ENCODE results near the gene MPG.

MPG gene

GRCh38 chr16:72561-73548 lies 5.2 kb upstream of the MPG start, which contains the start of gene RHBDF1:
Gene RHBDF1, minus strand, starts transcription at chr16:72631. Its CDS starts 7,616 bp downstream, at chr16:65015.
- CTCF ChIA-PET = interaction anchor here (0.8 to 9.2 kb wide), 3 partner anchors 22 to 108 kb away, joined by 3 to 130 read pairs (median 3); partner anchors contain the start of gene HBQ1
- DNase-seq (ENCODE audit: extremely low spot score) = peak; percentile 68
- no peak for TF ChIP-seq LEF1 (IDR thresholded peaks at IDR 0.05; ENCODE audit: borderline replicate concordance)
- TF ChIP-seq CTBP1 (IDR thresholded peaks at IDR 0.05; ENCODE audit: borderline replicate concordance) = no peak
- no peak for TF ChIP-seq PKNOX1 (IDR thresholded peaks at IDR 0.05)
- TF ChIP-seq ARNT (IDR thresholded peaks at IDR 0.05) = no peak
- no peak for TF ChIP-seq HDGF (IDR thresholded peaks at IDR 0.05; ENCODE audit: borderline replicate concordance)
- no peak for TF ChIP-seq ELF4 (IDR thresholded peaks at IDR 0.05)
- TF ChIP-seq L3MBTL2 (conservative IDR thresholded peaks at IDR 0.05) = no peak
- no peak for TF ChIP-seq FOXM1 (IDR thresholded peaks at IDR 0.05; ENCODE audit: borderline replicate concordance)
- TF ChIP-seq NFRKB (IDR thresholded peaks at IDR 0.05) = no peak
- TF ChIP-seq BHLHE40 (IDR thresholded peaks at IDR 0.05; ENCODE audit: borderline replicate concordance) = no peak
- no peak for TF ChIP-seq FOXA1 (IDR thresholded peaks at IDR 0.05)
- no peak for TF ChIP-seq SP1 (IDR thresholded peaks at IDR 0.05)
- TF ChIP-seq FOXK2 (IDR thresholded peaks at IDR 0.05) = no peak
- no peak for TF ChIP-seq ZNF384 (IDR thresholded peaks at IDR 0.05)
- TF ChIP-seq SUZ12 (IDR thresholded peaks at IDR 0.05) = no peak
- TF ChIP-seq TARDBP (IDR thresholded peaks at IDR 0.05) = no peak
- POLR2A ChIA-PET = interaction anchor here (1.0 to 3.8 kb wide), 6 partner anchors 10 to 25 kb away, joined by 3 to 12 read pairs (median 4); partner anchors contain the start of genes POLR3K and SNRNP25

- CTCF ChIA-PET = interaction anchor here (0.6 to 2.0 kb wide), 3 partner anchors 8 to 33 kb away, joined by 3 to 8 read pairs (median 7); no protein-coding TSS in a partner anchor
- POLR2A ChIA-PET = interaction anchor here (2.0 kb wide), 1 partner anchor 21 kb away, joined by 7 read pairs; the partner anchor contains the start of genes POLR3K and SNRNP25
Measured at GRCh38 chr16:74051-74746, 3.8 kb upstream of the MPG start.

GRCh38 chr16:74747-75334 lies 3.2 kb upstream of the MPG start:
- DNase-seq (ENCODE audit: extremely low spot score) = no peak

More at GRCh38 chr16:74051-74746, 3.8 kb upstream of the MPG start:
- TF ChIP-seq FOXM1 (IDR thresholded peaks at IDR 0.05; ENCODE audit: borderline replicate concordance) = no peak
- no peak for TF ChIP-seq TARDBP (IDR thresholded peaks at IDR 0.05)
- no peak for TF ChIP-seq SUZ12 (IDR thresholded peaks at IDR 0.05)
- no peak for TF ChIP-seq SP1 (IDR thresholded peaks at IDR 0.05)
- TF ChIP-seq ZNF384 (IDR thresholded peaks at IDR 0.05) = no peak
- no peak for TF ChIP-seq CTBP1 (IDR thresholded peaks at IDR 0.05; ENCODE audit: borderline replicate concordance)
- no peak for DNase-seq (ENCODE audit: extremely low spot score)

GRCh38 chr16:75580-76501 lies 2.2 kb upstream of the MPG start:
- no peak for TF ChIP-seq LEF1 (IDR thresholded peaks at IDR 0.05; ENCODE audit: borderline replicate concordance)
- peak; percentile 53 for TF ChIP-seq ELF4 (IDR thresholded peaks at IDR 0.05)
- ChIA-PET CTCF (interaction anchor here (1.2 to 2.0 kb wide), 4 partner anchors 10 to 31 kb away, joined by 3 to 8 read pairs (median 6); no protein-coding TSS in a partner anchor), POLR2A (interaction anchor here (1.0 to 2.0 kb wide), 2 partner anchors 10 to 23 kb away, joined by 4 to 7 read pairs; partner anchors contain the start of genes POLR3K and SNRNP25)
- no peak for DNase-seq (ENCODE audit: extremely low spot score)

More at GRCh38 chr16:74747-75334, 3.2 kb upstream of the MPG start:
- TF ChIP-seq SP1 (IDR thresholded peaks at IDR 0.05) (no peak), SUZ12 (IDR thresholded peaks at IDR 0.05) (no peak), PKNOX1 (IDR thresholded peaks at IDR 0.05) (no peak), ELF4 (IDR thresholded peaks at IDR 0.05) (no peak), FOXA1 (IDR thresholded peaks at IDR 0.05) (no peak), HDGF (IDR thresholded peaks at IDR 0.05; ENCODE audit: borderline replicate concordance) (no peak)
- POLR2A ChIA-PET = interaction anchor here (1.0 to 2.0 kb wide), 2 partner anchors 9 to 22 kb away, joined by 4 to 7 read pairs; partner anchors contain the start of genes POLR3K and SNRNP25
- CTCF ChIA-PET = interaction anchor here (0.6 to 2.0 kb wide), 4 partner anchors 9 to 32 kb away, joined by 3 to 8 read pairs (median 5); no protein-coding TSS in a partner anchor

- ChIA-PET POLR2A (interaction anchor here (0.6 to 2.0 kb wide), 7 partner anchors 10 to 23 kb away, joined by 3 to 13 read pairs (median 4); partner anchors contain the start of genes POLR3K and SNRNP25), CTCF (interaction anchor here (1.5 kb wide), 1 partner anchor 20 kb away, joined by 6 read pairs; no protein-coding TSS in a partner anchor)
- TF ChIP-seq ARNT (IDR thresholded peaks at IDR 0.05) (no peak), SP1 (IDR thresholded peaks at IDR 0.05) (no peak), L3MBTL2 (conservative IDR thresholded peaks at IDR 0.05) (no peak), FOXA1 (IDR thresholded peaks at IDR 0.05) (no peak), SUZ12 (IDR thresholded peaks at IDR 0.05) (no peak)
- no peak for DNase-seq (ENCODE audit: extremely low spot score)
Measured at GRCh38 chr16:76535-77272, 1.3 kb upstream of the MPG start.
